Loucy (cell line): ENCODE measurements around the gene FBLN2.

Experiments used
- H2AFZ ChIP-seq: fragments of 200-600 bp; sonication (generic); 2 replicates; pipeline ENCODE4 v1.6.0; 2016; ENCODE audit warnings: antibody characterized with exemption, mild to moderate bottlenecking, low read length, moderate library complexity
- H3F3A ChIP-seq: fragments of 200-600 bp; 2 replicates; pipeline ENCODE4 v1.6.0; 2016; ENCODE audit warnings: antibody characterized with exemption, low read depth, mild to moderate bottlenecking
- H3K27me3 ChIP-seq: fragments of 200-600 bp; sonication (generic); 2 replicates; pipeline ENCODE4 v1.6.1; 2014; ENCODE audit warnings: low read length, mild to moderate bottlenecking; ENCODE audit not compliant: insufficient read depth, poor library complexity, severe bottlenecking
- H3K36me3 ChIP-seq: fragments of 200-600 bp; sonication (generic); 2 replicates; pipeline ENCODE4 v1.6.1; 2016; ENCODE audit warnings: low read length; ENCODE audit not compliant: insufficient read depth
- H3K4me1 ChIP-seq: fragments of 200-600 bp; sonication (generic); 2 replicates; pipeline ENCODE4 v1.5.1; 2014; ENCODE audit warnings: low read length, mild to moderate bottlenecking; ENCODE audit not compliant: insufficient read depth, poor library complexity, severe bottlenecking
- H3K4me2 ChIP-seq: fragments of 200-600 bp; sonication (generic); 2 replicates; pipeline ENCODE4 v1.6.0; 2014; ENCODE audit warnings: antibody characterized with exemption, low read length, low read depth, mild to moderate bottlenecking; ENCODE audit not compliant: poor library complexity, severe bottlenecking
- H3K4me3 ChIP-seq: fragments of 200-600 bp; sonication (generic); 2 replicates; pipeline ENCODE4 v1.5.1; 2014; ENCODE audit warnings: low read length, mild to moderate bottlenecking, mixed read lengths; ENCODE audit not compliant: poor library complexity, severe bottlenecking
- H3K79me2 ChIP-seq: fragments of 200-600 bp; sonication (generic); 2 replicates; pipeline ENCODE4 v1.6.1; 2014; ENCODE audit warnings: low read length; ENCODE audit not compliant: insufficient read depth
- H3K9ac ChIP-seq: fragments of 200-600 bp; sonication (generic); 2 replicates; pipeline ENCODE4 v1.6.0; 2014; ENCODE audit warnings: mild to moderate bottlenecking, low read depth, low read length, moderate library complexity; ENCODE audit not compliant: poor library complexity, severe bottlenecking
- H3K9me2 ChIP-seq: fragments of 200-600 bp; sonication (generic); replicated peaks from 2 replicates; pipeline ENCODE4 v1.6.1; 2016; ENCODE audit warnings: low read depth, low read length, mixed read lengths
- H3K9me3 ChIP-seq: fragments of 200-600 bp; sonication (generic); 2 replicates; pipeline ENCODE4 v1.6.1; 2014; ENCODE audit warnings: mild to moderate bottlenecking, antibody characterized with exemption, low read length, low read depth; ENCODE audit not compliant: insufficient read depth
- H4K20me1 ChIP-seq: fragments of 200-600 bp; sonication (generic); 2 replicates; pipeline ENCODE4 v1.6.0; 2014; ENCODE audit warnings: antibody characterized with exemption, low read length, mild to moderate bottlenecking; ENCODE audit not compliant: insufficient read depth, poor library complexity, severe bottlenecking
- EZH2phosphoT487 ChIP-seq: fragments of 200-600 bp; IDR thresholded peaks from 2 replicates; pipeline ENCODE4 v1.6.1; 2018; ENCODE audit warnings: antibody characterized with exemption, mild to moderate bottlenecking, moderate library complexity, borderline replicate concordance
- TF ChIP-seq, protein P1 (sequence below): fragments of 200-600 bp; sonication (generic); conservative IDR thresholded peaks from 2 replicates; pipeline ENCODE4 v1.5.1; 2014; ENCODE audit warnings: mild to moderate bottlenecking, antibody characterized with exemption, low read length

Gene FBLN2

DNA sequence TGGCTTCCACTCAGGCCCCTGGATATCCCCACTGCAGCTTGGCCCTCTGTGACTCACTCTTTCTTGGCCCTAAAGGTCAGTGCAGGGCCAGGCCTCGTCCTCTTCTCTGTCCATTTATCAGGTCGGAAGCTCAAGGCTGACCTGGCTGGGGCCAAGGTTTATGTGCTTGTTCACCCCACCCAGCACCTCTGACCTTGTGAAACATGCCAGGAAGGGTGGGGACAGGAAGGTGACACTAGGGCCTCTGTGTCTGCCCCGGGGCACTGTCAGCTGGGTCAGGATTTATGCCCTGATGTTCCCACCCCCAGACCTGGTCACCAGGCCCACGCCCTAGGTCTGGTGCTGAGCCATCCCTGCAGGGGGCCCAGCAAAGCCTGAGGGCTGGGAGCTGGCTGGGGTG is 103.8 kb downstream of the FBLN2 start:
- Histone ChIP-seq H3K4me3 (no peak overlapping the region), H3K9ac (no peak overlapping the region), H2AFZ (no peak overlapping the region), H3K79me2 (no peaks in the 10 kb centered on the region), H3K4me1 (peaks cover 7% of the 10 kb centered on the region), H3K9me3 (no peaks in the 10 kb centered on the region), H3K36me3 (no peaks in the 10 kb centered on the region), H3K27me3 (no peaks in the 10 kb centered on the region), H3K4me2 (no peak overlapping the region), H3K9me2 (no peaks in the 10 kb centered on the region), H4K20me1 (no peaks in the 10 kb centered on the region), H3F3A (no peaks in the 10 kb centered on the region)
- no peak for TF ChIP-seq EZH2phosphoT487
- TF ChIP-seq, protein P1, sequence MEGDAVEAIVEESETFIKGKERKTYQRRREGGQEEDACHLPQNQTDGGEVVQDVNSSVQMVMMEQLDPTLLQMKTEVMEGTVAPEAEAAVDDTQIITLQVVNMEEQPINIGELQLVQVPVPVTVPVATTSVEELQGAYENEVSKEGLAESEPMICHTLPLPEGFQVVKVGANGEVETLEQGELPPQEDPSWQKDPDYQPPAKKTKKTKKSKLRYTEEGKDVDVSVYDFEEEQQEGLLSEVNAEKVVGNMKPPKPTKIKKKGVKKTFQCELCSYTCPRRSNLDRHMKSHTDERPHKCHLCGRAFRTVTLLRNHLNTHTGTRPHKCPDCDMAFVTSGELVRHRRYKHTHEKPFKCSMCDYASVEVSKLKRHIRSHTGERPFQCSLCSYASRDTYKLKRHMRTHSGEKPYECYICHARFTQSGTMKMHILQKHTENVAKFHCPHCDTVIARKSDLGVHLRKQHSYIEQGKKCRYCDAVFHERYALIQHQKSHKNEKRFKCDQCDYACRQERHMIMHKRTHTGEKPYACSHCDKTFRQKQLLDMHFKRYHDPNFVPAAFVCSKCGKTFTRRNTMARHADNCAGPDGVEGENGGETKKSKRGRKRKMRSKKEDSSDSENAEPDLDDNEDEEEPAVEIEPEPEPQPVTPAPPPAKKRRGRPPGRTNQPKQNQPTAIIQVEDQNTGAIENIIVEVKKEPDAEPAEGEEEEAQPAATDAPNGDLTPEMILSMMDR: no peak

DNA sequence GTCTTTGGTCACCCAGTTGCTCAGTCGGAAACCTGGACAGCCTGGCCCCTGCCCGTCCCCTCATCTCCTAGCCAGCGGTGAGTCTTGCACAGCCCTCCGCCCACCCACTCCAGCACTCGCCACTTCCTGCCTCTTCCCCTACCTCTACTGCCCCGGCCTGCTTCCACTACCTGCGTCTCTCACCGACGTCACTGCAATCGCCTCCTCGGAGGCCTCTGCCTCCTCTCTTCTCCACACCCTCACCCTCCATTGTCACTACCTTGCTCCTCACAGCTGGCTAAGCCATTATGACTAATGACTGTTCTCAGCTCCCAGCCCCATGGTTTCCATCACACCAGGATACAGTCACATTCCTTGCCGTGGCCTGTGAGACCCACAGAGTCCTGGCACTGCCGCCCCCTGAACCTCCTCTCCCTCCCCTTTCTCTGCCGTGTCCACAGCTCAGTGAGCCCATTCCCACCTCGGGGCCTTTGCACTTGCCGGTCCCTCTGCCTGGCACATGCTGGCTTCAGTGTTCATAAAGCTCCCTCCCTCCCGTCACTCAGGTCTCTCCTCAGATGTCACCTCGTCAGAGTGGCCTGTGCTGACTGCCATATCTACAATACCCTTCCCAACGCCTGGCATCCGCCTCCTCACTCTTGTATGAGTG is 104.8 kb downstream of the FBLN2 start:
- H3K4me2 ChIP-seq: no peak overlapping the region
- no peaks in the 10 kb centered on the region for H3K27me3 ChIP-seq
- no peaks in the 10 kb centered on the region for H3F3A ChIP-seq
- no peak overlapping the region for H2AFZ ChIP-seq
- H3K9me2 ChIP-seq: no peaks in the 10 kb centered on the region
- no peaks in the 10 kb centered on the region for H4K20me1 ChIP-seq
- no peaks in the 10 kb centered on the region for H3K79me2 ChIP-seq
- TF ChIP-seq, protein P1: no peak
- TF ChIP-seq EZH2phosphoT487: no peak
- no peak overlapping the region for H3K4me3 ChIP-seq
- H3K9ac ChIP-seq: no peak overlapping the region
- no peaks in the 10 kb centered on the region for H3K36me3 ChIP-seq
- H3K9me3 ChIP-seq: no peaks in the 10 kb centered on the region
- H3K4me1 ChIP-seq: peaks cover 3% of the 10 kb centered on the region

DNA sequence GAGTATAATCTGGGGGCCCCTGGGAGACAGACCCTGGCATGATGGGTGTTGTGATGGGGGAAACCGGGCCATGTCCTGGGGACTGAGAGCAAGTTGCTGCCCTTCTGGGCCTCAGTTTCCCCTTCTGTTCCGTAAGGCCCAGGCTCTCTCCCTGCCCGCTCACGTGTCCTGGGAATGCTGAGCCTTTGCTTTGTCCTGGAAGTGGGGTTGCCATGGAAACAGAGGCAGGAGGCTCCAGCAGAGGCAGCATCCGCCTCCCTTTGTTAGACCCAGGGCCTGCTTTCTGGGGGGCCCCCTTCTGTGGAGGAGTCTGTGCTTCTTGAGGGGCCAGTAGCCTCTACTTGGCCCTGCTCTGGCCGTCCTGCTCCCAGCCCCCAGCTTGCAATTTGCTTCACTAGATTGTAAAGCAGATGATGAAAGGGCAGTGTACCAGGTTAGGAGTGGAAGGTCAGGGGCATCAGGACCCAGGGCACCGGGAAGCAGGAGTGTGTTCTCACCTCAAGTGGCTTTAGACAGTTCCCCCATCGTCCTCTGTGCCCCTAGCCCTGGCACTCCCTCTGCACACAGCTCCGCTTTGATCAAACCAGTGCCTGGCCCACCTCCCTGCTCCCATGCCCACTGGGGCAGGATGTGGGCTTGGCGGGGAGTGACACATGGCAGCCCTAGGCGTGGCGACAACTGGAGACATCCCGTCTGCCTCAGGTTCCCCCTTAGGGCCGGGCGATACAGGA is 105.6 kb downstream of the FBLN2 start:
- Histone ChIP-seq H3K9me2 (no peaks in the 10 kb centered on the region), H3K36me3 (no peaks in the 10 kb centered on the region), H3K4me3 (no peak overlapping the region), H3K9ac (no peak overlapping the region), H3K4me1 (peaks cover 3% of the 10 kb centered on the region), H3K4me2 (no peak overlapping the region), H3K79me2 (no peaks in the 10 kb centered on the region), H3F3A (no peaks in the 10 kb centered on the region), H3K27me3 (no peaks in the 10 kb centered on the region), H4K20me1 (no peaks in the 10 kb centered on the region), H2AFZ (no peak overlapping the region), H3K9me3 (no peaks in the 10 kb centered on the region)
- TF ChIP-seq, protein P1: no peak
- no peak for TF ChIP-seq EZH2phosphoT487
